GM12878 (cell line): ENCODE data around the gene CHN2. TPM values are rescaled to one million over a fixed set of nuclear protein-coding genes. Genes with fewer than 3 reads are reported as not detected.

Experiments
- ATAC-seq: fragments of 200-7000 bp; cut with Tn5 transposase; 3 replicates; pipeline ENCODE4 v1.9.1; 2020; ENCODE audit warnings: mild to moderate bottlenecking, moderate library complexity
- BruUV-seq: library from RNA; stranded (reverse); fragments of 400-500 nt; replicated peaks from 2 replicates; lab custom pipeline; 2021; lab: Mats Ljungman, UMichigan
- CTCF ChIA-PET: fragments of 300-600 bp; sonication (Branson Sonifier 250); formaldehyde crosslinking; extraction: SDS; loops from one replicate; lab custom pipeline; 2021; ENCODE audit warnings: inconsistent platforms; lab: Yijun Ruan, JAX
- POLR2A ChIA-PET: fragments of 350-600 bp; formaldehyde crosslinking; extraction: SDS; loops from one replicate; lab custom pipeline; 2021; ENCODE audit warnings: inconsistent platforms; lab: Charles Lee
- RAD21 ChIA-PET: fragments of 300-600 bp; sonication (Branson Sonifier 250); formaldehyde crosslinking; loops from one replicate; lab custom pipeline; 2023; ENCODE audit warnings: antibody characterized with exemption; ENCODE audit not compliant: unreplicated experiment; lab: Charles Lee
- SMC1A ChIA-PET: fragments of 300-600 bp; sonication (Branson Sonifier 250); formaldehyde crosslinking; loops from one replicate; lab custom pipeline; 2023; ENCODE audit not compliant: unreplicated experiment, uncharacterized antibody; lab: Charles Lee
- DNase-seq: peaks from one replicate; pipeline ENCODE4 v3.0.0-alpha.2; 2011; ENCODE audit warnings: low read depth, low spot score
- FAIRE-seq: peaks from 3 replicates; lab custom pipeline; 2011; peaks lifted over from hg19 to GRCh38; lab: Jason Lieb, UNC
- H2AFZ ChIP-seq: 2 replicates; pipeline ENCODE4 v1.6.0; 2011; ENCODE audit warnings: low read depth, low read length, control low read depth; ENCODE audit not compliant: control insufficient read depth
- H3K27ac ChIP-seq: 2 replicates; pipeline ENCODE4 v1.5.1; 2011; ENCODE audit warnings: control low read depth; ENCODE audit not compliant: control insufficient read depth, insufficient read depth
- H3K27me3 ChIP-seq, 2 experiments: replicated peaks in 1 of 2; 2 replicates each; pipeline versions ENCODE4 v1.6.0 to v1.6.1; 2011; ENCODE audit warnings: low read length in 1 of 2; ENCODE audit not compliant: control insufficient read depth in 2 of 2, insufficient read depth in 2 of 2
- H3K36me3 ChIP-seq, 2 experiments: 2 replicates each; pipeline ENCODE4 v1.5.1; 2011; ENCODE audit warnings: low read length in 1 of 2; ENCODE audit not compliant: control insufficient read depth in 2 of 2, insufficient read depth in 2 of 2
- H3K4me1 ChIP-seq: 2 replicates; pipeline ENCODE4 v1.6.1; 2011; ENCODE audit warnings: mild to moderate bottlenecking, low read length, moderate library complexity, mixed read lengths; ENCODE audit not compliant: control insufficient read depth, insufficient read depth
- H3K4me2 ChIP-seq: 2 replicates; pipeline ENCODE4 v1.6.0; 2011; ENCODE audit warnings: control low read depth; ENCODE audit not compliant: control insufficient read depth, insufficient read depth
- H3K4me3 ChIP-seq: fragments of 200-600 bp; sonication (generic); 2 replicates; pipeline ENCODE4 v1.5.1; 2016
- H3K79me2 ChIP-seq: 2 replicates; pipeline ENCODE4 v1.6.0; 2011; ENCODE audit warnings: low read length; ENCODE audit not compliant: control insufficient read depth, insufficient read depth
- H3K9ac ChIP-seq: 2 replicates; pipeline ENCODE4 v1.8.0; 2011; ENCODE audit warnings: low read length, control low read depth, mixed read lengths; ENCODE audit not compliant: control insufficient read depth, insufficient read depth
- H3K9me3 ChIP-seq: replicated peaks from 3 replicates; pipeline ENCODE4 v1.5.1; 2011; ENCODE audit warnings: mild to moderate bottlenecking, low read length; ENCODE audit not compliant: control insufficient read depth, insufficient read depth
- H4K20me1 ChIP-seq: 2 replicates; pipeline ENCODE4 v1.6.0; 2011; ENCODE audit not compliant: control insufficient read depth, insufficient read depth
- BMI1 ChIP-seq: fragments of 450-650 bp; IDR thresholded peaks from 2 replicates; pipeline ENCODE4 v1.6.1; 2016; ENCODE audit warnings: mild to moderate bottlenecking, moderate library complexity, borderline replicate concordance
- CREB1 ChIP-seq: IDR thresholded peaks from 2 replicates; pipeline ENCODE4 v1.6.1; 2012; ENCODE audit warnings: low read depth, mild to moderate bottlenecking, inconsistent platforms
- ELK1 ChIP-seq: IDR thresholded peaks from 2 replicates; pipeline ENCODE4 v1.6.1; 2012; ENCODE audit warnings: low read depth, low read length, improper control_type of control experiment
- FOXM1 ChIP-seq: IDR thresholded peaks from 2 replicates; pipeline ENCODE4 v1.6.1; 2012; ENCODE audit warnings: low read depth, mild to moderate bottlenecking, inconsistent platforms, low read length, moderate library complexity
- MYC ChIP-seq: IDR thresholded peaks from 2 replicates; pipeline ENCODE4 v1.6.1; 2011; ENCODE audit warnings: mild to moderate bottlenecking, low read length, moderate library complexity, inconsistent platforms; ENCODE audit not compliant: insufficient read depth, insufficient replicate concordance, insufficient read length, severe bottlenecking
- RUNX3 ChIP-seq: IDR thresholded peaks from 2 replicates; pipeline ENCODE4 v1.6.1; 2012; ENCODE audit warnings: low read length, inconsistent platforms
- WGBS: methylation state at CpG from one replicate; pipeline ENCODE4 v1.1.6; 2016; ENCODE audit warnings: low lambda C conversion rate; ENCODE audit not compliant: insufficient replicate concordance, insufficient coverage; ENCODE audit errors: missing lambda C conversion rate; 5-methylcytosine and 5-hydroxymethylcytosine counted together
- in situ Hi-C: fragments of 300-500 bp; cut with MboI; formaldehyde crosslinking; loops from 9 replicates; pipeline ENCODE4 v1.14.3; 2018; ENCODE audit warnings: mixed read lengths
- intact Hi-C: fragments of 100-400 bp; cut with micrococcal nuclease; formaldehyde crosslinking; loops from one replicate; pipeline ENCODE4 v1.14.2; 2022; ENCODE audit not compliant: unreplicated experiment
- polyA plus RNA-seq, 11 experiments: library from polyadenylated mRNA; depleted of rRNA in 4 of 11; unstranded in 6 of 11; stranded (reverse) in 5 of 11; fragments of >200 nt; fragmentation: Nextera tagmentation in 4 of 11; fragmentation: Illumina TruSeq in 1 of 11; extraction: Ambion mirVana in 4 of 11; extraction: Trizol in 1 of 11; gene quantifications; 1 replicate in 1 of 11; 2 replicates in 10 of 11; pipeline versions ENCODE4 v1.2.1 to v1.2.3, GENCODE V29; 2011 to 2016; ENCODE audit warnings: inconsistent platforms in 2 of 11, missing spikeins in 2 of 11, low read depth in 1 of 11
- total RNA-seq, 4 experiments: library from RNA; depleted of rRNA in 3 of 4; stranded (reverse); fragments of >200 nt in 3 of 4; fragmentation: Illumina TruSeq in 1 of 4; extraction: Trizol in 1 of 4; gene quantifications; 2 replicates each; pipeline versions ENCODE4 v1.2.1 to v1.2.3, GENCODE V29; 2013 to 2021

Gene CHN2
- total and polyA plus RNA-seq, 10 of the 15 experiments (the other 5 are each of a cell fraction or from before 2014, with no cell fraction given): 0.11 to 3.8 (median 0.37) TPM; not detected in 2

DNA sequence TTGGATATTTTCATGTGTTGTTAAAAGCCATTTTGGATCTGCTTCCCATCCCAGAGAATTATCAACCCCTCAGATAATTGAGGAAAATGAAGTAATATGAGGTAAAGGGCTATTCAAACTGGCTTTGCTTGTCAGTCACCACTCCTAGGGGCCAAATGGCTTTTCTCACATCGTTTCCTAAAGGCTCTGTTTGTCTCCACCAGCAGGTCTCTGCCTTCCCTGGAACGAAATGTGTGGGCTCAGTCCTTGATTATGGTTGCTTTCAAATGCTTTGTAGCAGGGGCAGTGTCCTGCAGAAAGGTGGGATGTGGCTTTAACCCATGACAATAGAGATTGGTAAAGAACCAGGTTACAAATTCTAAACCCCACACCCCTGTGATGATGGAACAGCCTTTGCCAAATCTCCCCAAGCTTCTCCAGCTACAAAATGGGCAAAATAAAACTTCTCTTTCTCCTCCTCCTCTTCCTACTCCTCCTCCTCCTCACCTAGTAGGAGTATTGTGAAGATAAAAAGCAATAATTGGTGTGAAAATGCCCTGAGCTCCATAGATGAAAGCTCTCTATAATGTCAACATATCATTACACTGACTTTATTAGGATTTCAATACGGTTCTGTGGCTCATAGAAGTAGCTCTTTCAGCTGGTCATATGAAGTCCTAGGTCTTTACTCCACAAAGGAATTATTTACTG, 127.6 kb downstream of the CHN2 start:
- 3% methylated on average over 3 of the region's 3 CpGs for WGBS
- ChIA-PET SMC1A (no interaction called here), CTCF (interaction anchor here (1.1 to 1.2 kb wide), 2 partner anchors 22 to 132 kb away, joined by 3 to 4 read pairs; no protein-coding TSS in a partner anchor), RAD21 (no interaction called here), POLR2A (interaction anchor here (0.7 kb wide), 1 partner anchor 93 kb away, joined by 3 read pairs; no protein-coding TSS in a partner anchor)
- BruUV-seq: no TSS peak
- Histone ChIP-seq H3K27ac (no peak overlapping the region), H3K9ac (no peak overlapping the region), H3K4me2 (no peak overlapping the region), H3K4me1 (no peaks in the 10 kb centered on the region), H3K27me3 (no peaks in the 10 kb centered on the region; a peak in 2 of 4 replicates), H3K4me3 (no peak overlapping the region), H3K9me3 (no peaks in the 10 kb centered on the region; the same call in 2 of the 3 replicates), H4K20me1 (no peaks in the 10 kb centered on the region), H2AFZ (no peak overlapping the region), H3K79me2 (no peaks in the 10 kb centered on the region), H3K36me3 (no peaks in the 10 kb centered on the region)
- no peak for ATAC-seq
- no peak for DNase-seq
- intact Hi-C loops: loop anchor here (5.0 kb wide), 1 partner anchor 85 kb away; no protein-coding TSS in a partner anchor
- TF ChIP-seq ELK1 (no peak), RUNX3 (no peak), MYC (no peak), CREB1 (no peak), BMI1 (no peak), FOXM1 (no peak)
- in situ Hi-C loops: no loop called here
- no peak for FAIRE-seq
